BJ (cell line): ENCODE measurements around the gene TLR6. TPM values are rescaled to one million over a fixed set of nuclear protein-coding genes. Genes with fewer than 3 reads are reported as not detected.

ENCODE experiments used
- CTCF ChIA-PET: fragments of 350-600 bp; formaldehyde crosslinking; extraction: SDS; loops from one replicate; lab custom pipeline; 2021; ENCODE audit warnings: antibody characterized with exemption, inconsistent platforms; lab: Yijun Ruan, JAX
- POLR2A ChIA-PET: fragments of 300-600 bp; sonication (Branson Sonifier 250); formaldehyde crosslinking; extraction: SDS; loops from one replicate; lab custom pipeline; 2021; ENCODE audit warnings: antibody characterized with exemption; lab: Charles Lee
- DNase-seq: peaks from one replicate; pipeline ENCODE4 v3.0.0-alpha.2; 2011; ENCODE audit warnings: low read depth
- H3K27me3 ChIP-seq: 2 replicates; pipeline ENCODE4 v1.6.0; 2011; ENCODE audit warnings: low read length; ENCODE audit not compliant: control insufficient read depth, insufficient read depth
- H3K36me3 ChIP-seq: 2 replicates; pipeline ENCODE4 v1.5.1; 2011; ENCODE audit warnings: low read length; ENCODE audit not compliant: control insufficient read depth, insufficient read depth
- H3K4me3 ChIP-seq: 2 replicates; pipeline ENCODE4 v1.5.1; 2011; ENCODE audit warnings: low read depth, mild to moderate bottlenecking, control low read depth, low read length
- CTCF ChIP-seq: IDR thresholded peaks from 2 replicates; pipeline ENCODE4 v1.5.1; 2011; ENCODE audit warnings: low read depth, mild to moderate bottlenecking, control low read depth, inconsistent platforms, low read length, moderate library complexity; ENCODE audit not compliant: insufficient read depth
- polyA plus RNA-seq: library from polyadenylated mRNA; depleted of rRNA; stranded (reverse); fragments of >200 nt; gene quantifications from 2 replicates; pipeline ENCODE4 v1.2.3, GENCODE V29; 2011

The TLR6 gene
- polyA plus RNA-seq, 1 experiment = 0.27 TPM

DNA sequence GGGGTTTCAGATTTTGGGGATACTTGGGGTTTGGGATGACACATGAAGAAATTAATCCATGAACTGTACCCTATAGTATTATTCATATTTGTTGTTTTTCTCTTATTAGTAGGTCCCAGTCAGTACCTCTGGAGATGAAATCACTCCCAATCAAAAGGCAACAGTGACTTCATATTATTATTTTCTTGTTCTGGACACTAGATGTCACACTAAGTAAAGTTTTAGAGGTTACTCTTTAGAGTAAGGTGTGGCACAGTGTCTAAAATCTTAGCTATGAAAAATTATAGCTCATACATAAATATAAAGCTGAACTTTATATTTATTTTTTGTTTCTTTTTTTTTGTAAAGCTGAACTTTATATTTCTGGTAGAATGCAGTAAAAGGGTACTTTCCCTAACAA lies 46.1 kb upstream of the TLR6 start:
- no peak for TF ChIP-seq CTCF
- POLR2A ChIA-PET = no interaction called here
- H3K36me3 ChIP-seq = peaks cover 26% of the 10 kb centered on the region
- CTCF ChIA-PET = interaction anchor here (0.6 to 1.0 kb wide), 3 partner anchors 12 to 258 kb away, joined by 3 to 6 read pairs (median 3); no protein-coding TSS in a partner anchor
- no peak for DNase-seq
- no peaks in the 10 kb centered on the region for H3K27me3 ChIP-seq
- H3K4me3 ChIP-seq = no peak overlapping the region

GRCh38 chr4:38902221-38902620 lies 45.6 kb upstream of the TLR6 start:
- no peak for TF ChIP-seq CTCF
- no peak for DNase-seq
- ChIA-PET CTCF (interaction anchor here (1.3 to 1.5 kb wide), 4 partner anchors 10 to 233 kb away, joined by 3 to 11 read pairs (median 4); no protein-coding TSS in a partner anchor), POLR2A (no interaction called here)
- no peaks in the 10 kb centered on the region for H3K27me3 ChIP-seq
- H3K36me3 ChIP-seq = peaks cover 26% of the 10 kb centered on the region
- H3K4me3 ChIP-seq = no peak overlapping the region

DNA sequence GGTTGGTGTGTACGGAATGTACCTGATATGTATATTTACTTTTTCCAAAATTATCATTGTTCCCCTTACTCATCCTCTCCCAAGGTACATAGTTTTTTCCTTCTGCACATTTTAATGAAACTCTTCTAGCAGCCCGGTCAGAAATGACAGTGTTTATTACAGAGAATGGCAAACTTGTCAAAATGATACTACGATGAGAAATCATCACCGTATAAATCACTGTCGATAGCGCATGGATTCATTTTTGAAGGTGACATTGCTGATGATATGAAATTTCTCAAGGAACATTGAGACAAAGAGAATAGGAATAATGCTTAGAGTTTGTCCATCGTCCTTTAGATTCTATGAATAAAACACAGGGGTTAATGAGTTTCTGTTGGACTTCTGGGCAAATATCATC lies 41.6 kb upstream of the TLR6 start:
- POLR2A ChIA-PET = no interaction called here
- TF ChIP-seq CTCF = no peak
- H3K4me3 ChIP-seq = no peak overlapping the region
- DNase-seq = no peak
- H3K36me3 ChIP-seq = peaks cover 18% of the 10 kb centered on the region
- H3K27me3 ChIP-seq = no peaks in the 10 kb centered on the region
- CTCF ChIA-PET = no interaction called here

DNA sequence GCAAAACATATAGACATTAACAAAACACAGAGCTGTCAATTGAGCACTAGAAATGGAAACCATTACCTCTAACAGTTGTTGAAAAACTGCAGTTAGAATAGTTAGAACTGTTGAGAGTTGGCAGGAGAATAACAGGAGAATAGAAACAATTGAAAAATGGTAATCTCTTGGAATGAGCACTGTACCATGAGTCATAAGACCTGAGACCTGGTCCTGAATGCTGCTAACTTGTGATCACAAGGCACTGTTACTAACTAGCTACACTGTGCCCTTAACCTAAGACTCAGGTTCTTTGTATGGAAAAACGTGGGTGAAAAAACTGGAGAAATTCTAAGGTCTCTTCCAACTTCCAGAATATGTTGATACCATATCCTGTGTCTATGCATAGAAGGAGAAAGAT lies 40.3 kb upstream of the TLR6 start:
- ChIA-PET CTCF (no interaction called here), POLR2A (no interaction called here)
- Histone ChIP-seq H3K27me3 (no peaks in the 10 kb centered on the region), H3K4me3 (no peak overlapping the region), H3K36me3 (peaks cover 21% of the 10 kb centered on the region)
- TF ChIP-seq CTCF = no peak
- DNase-seq = no peak

- no peak for TF ChIP-seq CTCF
Measured at GRCh38 chr4:38894322-38894982, 37.8 kb upstream of the TLR6 start.

More at GRCh38 chr4:38894322-38894982, 37.8 kb upstream of the TLR6 start:
- Histone ChIP-seq H3K36me3 (peaks cover 21% of the 10 kb centered on the region), H3K4me3 (no peak overlapping the region), H3K27me3 (no peaks in the 10 kb centered on the region)
- no peak for DNase-seq
- ChIA-PET POLR2A (no interaction called here), CTCF (interaction anchor here (0.7 to 1.2 kb wide), 4 partner anchors 12 to 241 kb away, joined by 3 to 4 read pairs (median 3); no protein-coding TSS in a partner anchor)
